ENCODE results near the gene HNRNPD.
"Not testable (repeated sequence)": the region's sequence is repeated elsewhere in the genome, so short reads cannot be mapped to it uniquely, and the experiment has no call there.

The HNRNPD gene

GRCh38 chr4:82394896-82395295, 21.1 kb upstream of the HNRNPD start:
- Histone ChIP-seq H3K9me3 (replicated peaks; ENCODE audit: low read length) (no peaks in the 10 kb centered on the region), H3K4me3 (ENCODE audit: low read length) (no peak overlapping the region), H3K9ac (ENCODE audit: low read depth, low read length) (no peak overlapping the region), H3K4me1 (ENCODE audit: control insufficient read depth, insufficient read depth, low read length) (no peaks in the 10 kb centered on the region), H3K36me3 (ENCODE audit: insufficient read depth, low read length) (no peaks in the 10 kb centered on the region), H3K27me3 (ENCODE audit: control insufficient read depth, insufficient read depth, low read length) (no peaks in the 10 kb centered on the region), H3K4me2 (ENCODE audit: low read length) (no peak overlapping the region)

DNA sequence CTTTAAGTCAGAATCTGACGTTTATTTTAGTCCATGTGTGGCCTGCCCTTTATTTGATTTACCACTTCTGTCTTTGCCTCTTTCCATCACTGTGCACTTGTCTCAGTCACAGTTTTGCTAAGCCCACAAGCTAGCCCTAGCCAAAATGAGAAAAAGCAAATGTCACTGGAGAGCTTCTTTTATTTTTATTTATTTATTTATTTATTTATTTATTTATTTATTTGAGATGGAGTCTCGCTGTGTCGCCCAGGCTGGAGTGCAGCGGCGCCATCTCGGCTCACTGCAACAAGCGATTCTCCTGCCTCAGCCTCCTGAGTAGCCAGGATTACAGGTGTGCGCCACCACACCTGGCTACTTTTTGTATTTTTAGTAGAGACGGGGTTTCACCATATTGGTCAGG, 16.3 kb upstream of the HNRNPD start:
- not testable (repeated sequence) for H3K4me1 ChIP-seq (ENCODE audit: control insufficient read depth, insufficient read depth, low read length); H3K9me3 ChIP-seq (replicated peaks; ENCODE audit: low read length); H3K27me3 ChIP-seq (ENCODE audit: control insufficient read depth, insufficient read depth, low read length); H3K4me3 ChIP-seq (ENCODE audit: low read length); H3K9ac ChIP-seq (ENCODE audit: low read depth, low read length); H3K4me2 ChIP-seq (ENCODE audit: low read length); H3K36me3 ChIP-seq (ENCODE audit: insufficient read depth, low read length)

- no peaks in the 10 kb centered on the region for H3K36me3 ChIP-seq (ENCODE audit: insufficient read depth, low read length)
- no peak overlapping the region for H3K4me3 ChIP-seq (ENCODE audit: low read length)
- no peak overlapping the region for H3K9ac ChIP-seq (ENCODE audit: low read depth, low read length)
- no peak overlapping the region for H3K4me2 ChIP-seq (ENCODE audit: low read length)
- H3K4me1 ChIP-seq (ENCODE audit: control insufficient read depth, insufficient read depth, low read length) = no peaks in the 10 kb centered on the region
- no peaks in the 10 kb centered on the region for H3K27me3 ChIP-seq (ENCODE audit: control insufficient read depth, insufficient read depth, low read length)
- H3K9me3 ChIP-seq (replicated peaks; ENCODE audit: low read length) = no peaks in the 10 kb centered on the region
Measured at GRCh38 chr4:82388405-82388804, 14.6 kb upstream of the HNRNPD start.

- H3K4me1 ChIP-seq (ENCODE audit: control insufficient read depth, insufficient read depth, low read length); H3K9ac ChIP-seq (ENCODE audit: low read depth, low read length); H3K9me3 ChIP-seq (replicated peaks; ENCODE audit: low read length); H3K4me2 ChIP-seq (ENCODE audit: low read length); H3K27me3 ChIP-seq (ENCODE audit: control insufficient read depth, insufficient read depth, low read length); H3K36me3 ChIP-seq (ENCODE audit: insufficient read depth, low read length); H3K4me3 ChIP-seq (ENCODE audit: low read length): not testable (repeated sequence)
Measured at GRCh38 chr4:82386312-82386711, 12.5 kb upstream of the HNRNPD start.

DNA sequence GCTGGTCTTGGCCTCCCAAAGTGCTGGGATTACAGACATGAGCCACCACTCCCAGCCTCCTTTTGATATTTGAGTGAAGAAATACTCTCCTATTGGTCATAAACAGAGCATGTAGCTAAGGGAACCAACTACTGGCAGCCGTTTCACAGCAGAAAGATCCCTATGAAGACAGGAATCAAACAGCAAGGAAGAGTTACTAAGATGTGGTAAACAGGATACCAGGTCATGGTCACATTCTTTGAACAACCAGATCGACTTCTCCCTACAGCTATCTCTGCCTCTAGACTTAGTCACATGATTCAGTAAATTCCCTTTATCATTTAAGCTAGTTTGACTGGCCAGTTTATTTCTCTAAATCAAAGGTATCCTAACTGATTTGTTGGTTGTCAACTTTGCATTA, 9.0 kb upstream of the HNRNPD start:
- no peaks in the 10 kb centered on the region for H3K27me3 ChIP-seq (ENCODE audit: control insufficient read depth, insufficient read depth, low read length)

DNA sequence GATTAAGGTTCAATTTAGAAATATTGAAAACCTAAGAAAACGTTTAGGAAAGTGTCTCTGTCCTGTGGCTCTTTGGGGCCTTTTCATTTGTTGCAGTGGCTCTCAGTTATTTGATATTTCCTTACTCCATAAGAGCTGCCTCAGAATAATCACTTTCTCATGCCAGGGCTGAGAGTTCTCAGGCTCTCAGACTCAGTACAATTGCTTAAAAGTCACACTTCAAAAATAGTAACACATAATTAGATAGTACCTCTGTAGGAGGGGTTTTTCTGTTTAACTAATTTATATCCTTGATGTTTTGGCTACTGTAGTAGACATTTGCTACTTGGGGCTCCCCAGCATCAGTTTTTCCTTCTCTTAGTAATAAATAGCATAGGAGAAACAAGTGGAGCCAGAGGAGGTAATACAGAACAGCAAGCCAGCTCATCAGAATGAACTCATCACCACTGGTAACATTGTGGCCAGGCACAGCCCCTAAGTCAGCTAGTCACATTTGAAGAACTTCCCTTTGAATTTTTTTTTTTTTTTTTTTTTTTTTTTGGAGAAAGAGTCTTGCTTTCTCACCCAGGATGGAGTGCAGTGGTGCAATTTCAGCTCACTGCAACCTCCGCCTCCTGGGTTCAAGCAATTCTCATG, 8.0 kb upstream of the HNRNPD start:
- H3K4me2 ChIP-seq (ENCODE audit: low read length) = no peak overlapping the region
- peaks cover 4% of the 10 kb centered on the region for H3K4me1 ChIP-seq (ENCODE audit: control insufficient read depth, insufficient read depth, low read length)
- H3K36me3 ChIP-seq (ENCODE audit: insufficient read depth, low read length) = no peaks in the 10 kb centered on the region
- no peak overlapping the region for H3K9ac ChIP-seq (ENCODE audit: low read depth, low read length)
- no peaks in the 10 kb centered on the region for H3K27me3 ChIP-seq (ENCODE audit: control insufficient read depth, insufficient read depth, low read length)
- H3K9me3 ChIP-seq (replicated peaks; ENCODE audit: low read length) = no peaks in the 10 kb centered on the region
- H3K4me3 ChIP-seq (ENCODE audit: low read length) = no peak overlapping the region

More for the DNA sequence above, 9.0 kb upstream of the HNRNPD start:
- Histone ChIP-seq H3K4me3 (ENCODE audit: low read length) (no peak overlapping the region), H3K9ac (ENCODE audit: low read depth, low read length) (no peak overlapping the region), H3K9me3 (replicated peaks; ENCODE audit: low read length) (no peaks in the 10 kb centered on the region), H3K4me2 (ENCODE audit: low read length) (no peak overlapping the region), H3K4me1 (ENCODE audit: control insufficient read depth, insufficient read depth, low read length) (peaks cover 4% of the 10 kb centered on the region), H3K36me3 (ENCODE audit: insufficient read depth, low read length) (no peaks in the 10 kb centered on the region)

DNA sequence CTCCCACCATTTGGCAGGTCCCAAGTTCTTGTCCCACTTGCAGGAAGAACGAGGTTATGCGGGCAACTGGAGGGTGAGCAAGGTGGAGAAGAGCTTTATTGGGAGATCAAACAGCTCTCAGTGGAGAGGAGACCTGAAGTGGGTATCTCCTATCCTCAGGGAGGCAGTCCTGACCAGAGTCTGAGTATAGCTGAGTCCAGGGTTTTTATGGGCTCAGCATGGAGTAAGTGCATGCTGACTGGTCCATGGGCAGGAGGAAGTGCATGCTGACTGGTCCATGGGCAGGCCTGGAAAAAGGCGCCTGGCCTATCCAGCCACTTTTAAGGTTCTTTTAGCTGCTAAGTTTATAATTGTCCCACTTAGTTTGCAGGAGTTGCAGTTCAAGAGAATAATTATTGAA, 7.4 kb upstream of the HNRNPD start:
- no peak overlapping the region for H3K4me3 ChIP-seq (ENCODE audit: low read length)
- H3K36me3 ChIP-seq (ENCODE audit: insufficient read depth, low read length) = no peaks in the 10 kb centered on the region
- no peak overlapping the region for H3K9ac ChIP-seq (ENCODE audit: low read depth, low read length)
- no peaks in the 10 kb centered on the region for H3K9me3 ChIP-seq (replicated peaks; ENCODE audit: low read length)
- H3K27me3 ChIP-seq (ENCODE audit: control insufficient read depth, insufficient read depth, low read length) = no peaks in the 10 kb centered on the region
- H3K4me1 ChIP-seq (ENCODE audit: control insufficient read depth, insufficient read depth, low read length) = peaks cover 5% of the 10 kb centered on the region
- H3K4me2 ChIP-seq (ENCODE audit: low read length) = no peak overlapping the region

DNA sequence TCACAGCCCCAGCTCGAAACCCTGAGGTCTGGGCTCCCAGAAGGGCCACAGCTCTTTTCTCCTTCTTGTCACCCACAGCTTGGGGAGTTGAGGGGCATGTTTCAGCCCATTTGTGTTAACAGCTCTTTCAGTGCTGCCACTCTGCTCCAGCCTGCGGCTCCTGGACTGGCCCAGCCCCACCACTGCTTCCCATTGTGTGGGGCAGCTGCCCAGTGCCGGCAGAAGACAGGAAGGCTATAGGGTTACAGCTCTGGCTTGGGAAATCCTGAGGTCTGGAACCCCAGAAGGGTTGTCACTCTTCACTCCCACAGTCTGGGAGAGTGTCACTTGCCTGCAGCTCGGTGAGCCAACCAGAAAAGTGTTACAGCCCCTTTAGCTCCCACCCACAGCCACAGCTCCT, 7.0 kb upstream of the HNRNPD start:
- Histone ChIP-seq H3K9me3 (replicated peaks; ENCODE audit: low read length) (no peaks in the 10 kb centered on the region), H3K36me3 (ENCODE audit: insufficient read depth, low read length) (no peaks in the 10 kb centered on the region), H3K4me2 (ENCODE audit: low read length) (no peak overlapping the region), H3K4me1 (ENCODE audit: control insufficient read depth, insufficient read depth, low read length) (peaks cover 9% of the 10 kb centered on the region), H3K9ac (ENCODE audit: low read depth, low read length) (no peak overlapping the region), H3K27me3 (ENCODE audit: control insufficient read depth, insufficient read depth, low read length) (no peaks in the 10 kb centered on the region), H3K4me3 (ENCODE audit: low read length) (no peak overlapping the region)

DNA sequence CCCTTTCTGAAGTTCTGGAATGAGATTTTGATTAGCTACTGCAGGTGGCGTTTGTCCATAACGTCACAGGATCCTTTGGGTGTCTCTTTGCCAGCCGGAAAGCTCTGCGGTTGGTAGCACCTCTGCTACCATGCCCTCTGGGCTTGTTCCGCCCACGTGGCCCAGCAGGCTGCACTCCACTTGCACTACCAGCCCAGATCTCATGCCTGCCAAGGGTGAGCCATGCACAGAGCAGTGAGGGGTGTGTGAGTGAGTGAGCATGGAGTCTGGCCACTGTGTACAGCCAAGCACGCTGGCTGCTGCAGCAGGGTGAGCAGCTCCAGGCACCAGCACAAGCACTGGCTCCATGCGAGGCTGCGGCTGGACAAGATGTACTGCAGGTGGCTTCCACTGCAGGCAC, 6.6 kb upstream of the HNRNPD start:
- H3K9ac ChIP-seq (ENCODE audit: low read depth, low read length) = no peak overlapping the region
- H3K27me3 ChIP-seq (ENCODE audit: control insufficient read depth, insufficient read depth, low read length) = no peaks in the 10 kb centered on the region
- H3K4me2 ChIP-seq (ENCODE audit: low read length) = no peak overlapping the region
- H3K4me1 ChIP-seq (ENCODE audit: control insufficient read depth, insufficient read depth, low read length) = peaks cover 12% of the 10 kb centered on the region
- no peak overlapping the region for H3K4me3 ChIP-seq (ENCODE audit: low read length)
- H3K9me3 ChIP-seq (replicated peaks; ENCODE audit: low read length) = no peaks in the 10 kb centered on the region
- no peaks in the 10 kb centered on the region for H3K36me3 ChIP-seq (ENCODE audit: insufficient read depth, low read length)

- Histone ChIP-seq H3K27me3 (ENCODE audit: control insufficient read depth, insufficient read depth, low read length) (no peaks in the 10 kb centered on the region), H3K9ac (ENCODE audit: low read depth, low read length) (no peak overlapping the region), H3K36me3 (ENCODE audit: insufficient read depth, low read length) (peaks cover 12% of the 10 kb centered on the region), H3K4me1 (ENCODE audit: control insufficient read depth, insufficient read depth, low read length) (peaks cover 12% of the 10 kb centered on the region), H3K4me2 (ENCODE audit: low read length) (peak overlapping the region; percentile 82), H3K4me3 (ENCODE audit: low read length) (peak overlapping the region; percentile 99), H3K9me3 (replicated peaks; ENCODE audit: low read length) (no peaks in the 10 kb centered on the region)
Measured at GRCh38 chr4:82376109-82376508, 2.3 kb upstream of the HNRNPD start.

DNA sequence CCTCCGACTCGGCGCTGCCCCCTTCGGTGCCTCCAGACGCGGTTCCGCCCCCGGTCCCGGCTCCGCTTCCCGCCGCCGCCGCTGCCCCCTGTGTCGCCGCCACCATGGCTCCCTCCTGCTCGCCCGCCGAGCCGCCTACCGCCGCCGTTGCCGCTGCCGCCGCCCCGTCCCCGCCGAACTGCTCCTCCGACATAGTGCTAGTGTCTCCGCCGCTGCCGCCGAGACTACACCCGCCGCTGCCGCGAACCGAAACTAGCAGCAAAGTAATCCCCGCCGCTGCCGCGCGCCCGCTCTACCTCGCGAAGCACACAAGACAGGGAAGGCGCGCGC, 340 bp downstream of the HNRNPD start:
- peak overlapping the region; percentile 99 for H3K4me3 ChIP-seq (ENCODE audit: low read length)
- peaks cover 26% of the 10 kb centered on the region for H3K4me1 ChIP-seq (ENCODE audit: control insufficient read depth, insufficient read depth, low read length)

DNA sequence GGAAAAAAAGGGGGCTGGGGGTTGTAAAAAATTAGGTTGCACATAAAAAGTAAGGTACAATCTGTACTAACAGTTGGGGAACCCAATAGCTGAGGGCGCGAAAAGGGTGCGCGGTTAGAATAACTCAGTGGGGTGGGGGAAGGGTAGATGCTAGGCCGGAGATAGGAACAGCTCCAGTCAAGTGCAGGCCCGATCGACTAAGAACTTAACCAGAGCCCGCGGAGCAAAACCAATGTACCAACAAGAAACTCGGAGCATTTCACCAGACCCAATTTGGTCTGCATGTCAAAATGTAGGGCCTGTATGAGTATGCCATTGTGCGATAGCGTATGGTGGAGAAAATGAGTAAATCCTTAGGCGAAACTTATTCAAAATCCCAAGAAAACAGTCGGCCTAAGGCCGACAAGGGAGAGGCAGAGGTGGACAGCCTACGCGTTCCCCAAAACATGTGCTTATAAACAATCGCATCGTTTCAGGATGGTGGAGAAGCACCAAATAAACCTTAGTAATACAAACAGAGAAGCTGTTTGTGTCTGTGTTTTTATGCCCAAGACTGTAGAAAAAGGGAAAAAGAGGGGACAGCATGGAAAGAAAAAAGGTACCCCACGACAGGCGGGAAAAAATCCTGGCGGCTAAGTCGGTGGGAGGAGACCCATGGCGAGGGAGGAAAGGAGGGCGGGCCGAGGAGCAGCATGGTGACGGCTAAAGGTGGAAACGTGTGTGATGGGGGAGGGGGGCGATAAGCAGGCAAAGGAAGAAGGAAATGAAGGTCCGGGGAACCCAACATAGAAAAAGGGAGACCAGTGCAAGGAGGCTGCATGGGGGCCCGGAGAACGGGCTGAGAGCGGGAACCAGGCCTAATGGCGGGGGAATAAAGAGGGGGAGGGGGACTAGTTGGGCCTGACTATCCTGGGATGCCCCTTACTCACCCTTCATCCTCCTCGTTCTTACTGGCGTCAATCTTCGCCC, 990 bp downstream of the HNRNPD start:
- peaks cover 32% of the 10 kb centered on the region for H3K4me1 ChIP-seq (ENCODE audit: control insufficient read depth, insufficient read depth, low read length)
- peak overlapping the region; percentile 96 for H3K4me2 ChIP-seq (ENCODE audit: low read length)
- H3K27me3 ChIP-seq (ENCODE audit: control insufficient read depth, insufficient read depth, low read length) = no peaks in the 10 kb centered on the region
- H3K9me3 ChIP-seq (replicated peaks; ENCODE audit: low read length) = no peaks in the 10 kb centered on the region
- peaks cover 35% of the 10 kb centered on the region for H3K36me3 ChIP-seq (ENCODE audit: insufficient read depth, low read length)
- H3K4me3 ChIP-seq (ENCODE audit: low read length) = peak overlapping the region; percentile 99
- H3K9ac ChIP-seq (ENCODE audit: low read depth, low read length) = peak overlapping the region; percentile 99

More for the DNA sequence above, 340 bp downstream of the HNRNPD start:
- Histone ChIP-seq H3K27me3 (ENCODE audit: control insufficient read depth, insufficient read depth, low read length) (no peaks in the 10 kb centered on the region), H3K9me3 (replicated peaks; ENCODE audit: low read length) (no peaks in the 10 kb centered on the region), H3K9ac (ENCODE audit: low read depth, low read length) (peak overlapping the region; percentile 99), H3K36me3 (ENCODE audit: insufficient read depth, low read length) (peaks cover 28% of the 10 kb centered on the region), H3K4me2 (ENCODE audit: low read length) (peak overlapping the region; percentile 96)
